ENCODE data around the gene KIR3DL1.
"Not testable (repeated sequence)": the region's sequence is repeated elsewhere in the genome, so short reads cannot be mapped to it uniquely, and the experiment has no call there.

KIR3DL1 gene

GRCh38 chr19:54816251-54816650 lies at the start of gene KIR3DL1:
KIR3DL1 (plus strand) TSS chr19:54816468.
- not testable (repeated sequence) for DNase-seq (ENCODE audit: low read depth)

GRCh38 chr19:54769646-54770045 lies 46.6 kb upstream of the KIR3DL1 start, which contains the start of gene KIR2DL1:
KIR2DL1 (plus strand) TSS chr19:54769793; CDS start chr19:54769851, 58 bp downstream.
- DNase-seq (ENCODE audit: low read depth), result not testable (repeated sequence)

- DNase-seq (ENCODE audit: low read depth), result not testable (repeated sequence)
These were observed 45.8 kb upstream of the KIR3DL1 start for GRCh38 chr19:54770511-54770910.

- not testable (repeated sequence) for DNase-seq (ENCODE audit: low read depth)
These were observed 45.0 kb upstream of the KIR3DL1 start for GRCh38 chr19:54771018-54771960.

GRCh38 chr19:54772666-54773065 lies 43.6 kb upstream of the KIR3DL1 start:
- not testable (repeated sequence) for DNase-seq (ENCODE audit: low read depth)

GRCh38 chr19:54775095-54775815 lies 41.0 kb upstream of the KIR3DL1 start:
- not testable (repeated sequence) for DNase-seq (ENCODE audit: low read depth)

GRCh38 chr19:54775830-54776229 lies 40.4 kb upstream of the KIR3DL1 start:
- DNase-seq (ENCODE audit: low read depth), result not testable (repeated sequence)

GRCh38 chr19:54777851-54778250 lies 38.4 kb upstream of the KIR3DL1 start:
- not testable (repeated sequence) for DNase-seq (ENCODE audit: low read depth)

- not testable (repeated sequence) for DNase-seq (ENCODE audit: low read depth)
These were observed 37.4 kb upstream of the KIR3DL1 start for GRCh38 chr19:54778896-54779295.

GRCh38 chr19:54782916-54783315 lies 33.4 kb upstream of the KIR3DL1 start:
- not testable (repeated sequence) for DNase-seq (ENCODE audit: low read depth)

GRCh38 chr19:54786091-54786723 lies 30.1 kb upstream of the KIR3DL1 start:
- not testable (repeated sequence) for DNase-seq (ENCODE audit: low read depth)

GRCh38 chr19:54788154-54788553 lies 28.1 kb upstream of the KIR3DL1 start:
- not testable (repeated sequence) for DNase-seq (ENCODE audit: low read depth)

GRCh38 chr19:54790711-54791110 lies 25.6 kb upstream of the KIR3DL1 start:
- no peak for DNase-seq (ENCODE audit: low read depth)

- no peak for DNase-seq (ENCODE audit: low read depth)
These were observed 24.8 kb upstream of the KIR3DL1 start for GRCh38 chr19:54791476-54791875.

GRCh38 chr19:54792814-54793213 lies 23.5 kb upstream of the KIR3DL1 start:
- no peak for DNase-seq (ENCODE audit: low read depth)

- DNase-seq (ENCODE audit: low read depth), result no peak
These were observed 20.5 kb upstream of the KIR3DL1 start for GRCh38 chr19:54795758-54796157.

- DNase-seq (ENCODE audit: low read depth), result no peak
These were observed 12.9 kb upstream of the KIR3DL1 start, which contains the start of gene KIR2DL4 for GRCh38 chr19:54803410-54803809. KIR2DL4 (plus strand) TSS chr19:54803610; CDS start chr19:54803652, 42 bp downstream.

GRCh38 chr19:54804101-54804500 lies 12.2 kb upstream of the KIR3DL1 start:
- no peak for DNase-seq (ENCODE audit: low read depth)

GRCh38 chr19:54804571-54804970 lies 11.7 kb upstream of the KIR3DL1 start:
- DNase-seq (ENCODE audit: low read depth), result no peak

- DNase-seq (ENCODE audit: low read depth), result no peak
These were observed 10.4 kb upstream of the KIR3DL1 start for GRCh38 chr19:54805665-54806515.

GRCh38 chr19:54806516-54806838 lies 9.8 kb upstream of the KIR3DL1 start:
- DNase-seq (ENCODE audit: low read depth), result no peak
